Measurements from ENCODE around the gene ANO1.

DNA sequence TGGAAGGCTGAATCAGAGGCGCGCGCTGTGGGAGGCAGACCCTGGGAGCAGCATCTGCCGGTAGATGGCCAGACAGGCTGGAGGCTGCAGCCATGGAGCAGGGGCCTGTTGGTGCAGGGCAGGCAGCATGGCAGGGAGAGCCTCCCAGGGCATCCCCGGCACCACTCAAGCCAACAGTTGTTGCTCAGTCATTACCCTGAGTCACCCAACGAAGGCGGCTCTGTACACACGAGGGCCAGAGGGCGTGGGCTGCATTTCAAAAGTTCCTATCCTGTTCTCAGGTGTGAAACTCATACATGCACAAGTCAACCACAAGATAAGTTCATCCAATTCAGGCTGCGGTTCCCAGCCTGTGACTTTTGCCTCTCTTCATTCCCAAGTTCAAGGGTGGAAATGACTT lies 2.6 kb downstream of the ANO1 start:
- TF ChIP-seq, protein P1, sequence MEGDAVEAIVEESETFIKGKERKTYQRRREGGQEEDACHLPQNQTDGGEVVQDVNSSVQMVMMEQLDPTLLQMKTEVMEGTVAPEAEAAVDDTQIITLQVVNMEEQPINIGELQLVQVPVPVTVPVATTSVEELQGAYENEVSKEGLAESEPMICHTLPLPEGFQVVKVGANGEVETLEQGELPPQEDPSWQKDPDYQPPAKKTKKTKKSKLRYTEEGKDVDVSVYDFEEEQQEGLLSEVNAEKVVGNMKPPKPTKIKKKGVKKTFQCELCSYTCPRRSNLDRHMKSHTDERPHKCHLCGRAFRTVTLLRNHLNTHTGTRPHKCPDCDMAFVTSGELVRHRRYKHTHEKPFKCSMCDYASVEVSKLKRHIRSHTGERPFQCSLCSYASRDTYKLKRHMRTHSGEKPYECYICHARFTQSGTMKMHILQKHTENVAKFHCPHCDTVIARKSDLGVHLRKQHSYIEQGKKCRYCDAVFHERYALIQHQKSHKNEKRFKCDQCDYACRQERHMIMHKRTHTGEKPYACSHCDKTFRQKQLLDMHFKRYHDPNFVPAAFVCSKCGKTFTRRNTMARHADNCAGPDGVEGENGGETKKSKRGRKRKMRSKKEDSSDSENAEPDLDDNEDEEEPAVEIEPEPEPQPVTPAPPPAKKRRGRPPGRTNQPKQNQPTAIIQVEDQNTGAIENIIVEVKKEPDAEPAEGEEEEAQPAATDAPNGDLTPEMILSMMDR (IDR thresholded peaks at IDR 0.05; ENCODE audit: low read length), result no peak
- TF ChIP-seq EZH2 (IDR thresholded peaks at IDR 0.05; ENCODE audit: borderline replicate concordance, low read length), result no peak
